IMR-90 (cell line): ENCODE measurements around the gene MIPEP. TPM values are rescaled to one million over a fixed set of nuclear protein-coding genes. Genes with fewer than 3 reads are reported as not detected.

Experiments
- ATAC-seq: fragments of 200-7000 bp; cut with Tn5 transposase; 2 replicates; pipeline ENCODE4 v1.9.1; 2020; ENCODE audit warnings: low read depth, mild to moderate bottlenecking, moderate library complexity
- BruUV-seq: library from RNA; stranded (reverse); fragments of 400-500 nt; replicated peaks from 2 replicates; lab custom pipeline; 2021; lab: Mats Ljungman, UMichigan
- CTCF ChIA-PET: fragments of 300-600 bp; formaldehyde crosslinking; extraction: SDS; loops from one replicate; lab custom pipeline; 2021; ENCODE audit warnings: antibody characterized with exemption; lab: Yijun Ruan, JAX
- POLR2A ChIA-PET: fragments of 300-600 bp; sonication (Branson Sonifier 250); formaldehyde crosslinking; loops from one replicate; lab custom pipeline; 2022; ENCODE audit warnings: antibody characterized with exemption; ENCODE audit not compliant: unreplicated experiment; lab: Charles Lee
- DNase-seq: peaks from one replicate; pipeline ENCODE4 v3.0.0; 2013
- H2AFZ ChIP-seq: replicated peaks from 2 replicates; pipeline ENCODE3; 2013; ENCODE audit warnings: low read length, mild to moderate bottlenecking; ENCODE audit not compliant: poor library complexity
- H2AK5ac ChIP-seq: 2 replicates; pipeline ENCODE4 v1.6.1; 2013; ENCODE audit warnings: low read depth, low read length, inconsistent platforms
- H2AK9ac ChIP-seq: replicated peaks from 2 replicates; pipeline ENCODE3; 2013; ENCODE audit warnings: mild to moderate bottlenecking, low read depth, low read length, moderate library complexity; ENCODE audit not compliant: poor library complexity
- H2BK120ac ChIP-seq: 2 replicates; pipeline ENCODE4 v1.6.1; 2013; ENCODE audit warnings: low read depth, low read length, inconsistent platforms
- H2BK15ac ChIP-seq: 3 replicates; pipeline ENCODE4 v1.6.1; 2013; ENCODE audit warnings: low read depth, low read length, inconsistent platforms
- H2BK20ac ChIP-seq: 2 replicates; pipeline ENCODE4 v1.6.1; 2013; ENCODE audit warnings: low read depth, mild to moderate bottlenecking, inconsistent platforms, low read length, moderate library complexity
- H2BK5ac ChIP-seq: 2 replicates; pipeline ENCODE4 v1.6.1; 2013; ENCODE audit warnings: mild to moderate bottlenecking, low read depth, low read length, inconsistent platforms; ENCODE audit not compliant: poor library complexity, severe bottlenecking
- H3K14ac ChIP-seq: replicated peaks from 2 replicates; pipeline ENCODE4 v1.6.1; 2013; ENCODE audit warnings: low read depth, low read length, inconsistent platforms
- H3K18ac ChIP-seq: 2 replicates; pipeline ENCODE4 v1.6.1; 2013; ENCODE audit warnings: low read depth, low read length, control low read depth
- H3K23ac ChIP-seq: 2 replicates; pipeline ENCODE4 v1.6.1; 2013; ENCODE audit warnings: low read depth, low read length, inconsistent platforms
- H3K27ac ChIP-seq: 2 replicates; pipeline ENCODE4 v1.5.1; 2013; ENCODE audit warnings: mild to moderate bottlenecking, control low read depth, low read length; ENCODE audit not compliant: insufficient read depth
- H3K27me3 ChIP-seq: 2 replicates; pipeline ENCODE4 v1.6.1; 2013; ENCODE audit warnings: low read length; ENCODE audit not compliant: control insufficient read depth, insufficient read depth
- H3K36me3 ChIP-seq: 2 replicates; pipeline ENCODE4 v1.6.1; 2013; ENCODE audit warnings: low read length, mixed read lengths; ENCODE audit not compliant: control insufficient read depth, insufficient read depth
- H3K4ac ChIP-seq: 2 replicates; pipeline ENCODE4 v1.6.1; 2013; ENCODE audit warnings: low read depth, low read length, inconsistent platforms
- H3K4me1 ChIP-seq: 2 replicates; pipeline ENCODE4 v1.6.1; 2013; ENCODE audit warnings: low read length, mixed read lengths; ENCODE audit not compliant: control insufficient read depth, insufficient read depth
- H3K4me2 ChIP-seq: 2 replicates; pipeline ENCODE4 v1.6.1; 2013; ENCODE audit warnings: low read depth, mild to moderate bottlenecking, control low read depth, low read length, moderate library complexity
- H3K4me3 ChIP-seq: 2 replicates; pipeline ENCODE4 v1.5.1; 2013; ENCODE audit warnings: low read depth, mild to moderate bottlenecking, control low read depth, low read length, moderate library complexity; ENCODE audit not compliant: insufficient read depth
- H3K56ac ChIP-seq: 2 replicates; pipeline ENCODE4 v1.6.1; 2013; ENCODE audit warnings: low read length, inconsistent platforms; ENCODE audit not compliant: insufficient read depth; ENCODE audit errors: extremely low read depth
- H3K79me1 ChIP-seq, 2 experiments: 2 replicates each; pipeline ENCODE4 v1.6.1; 2013; ENCODE audit warnings: low read length in 2 of 2, inconsistent platforms in 1 of 2, low read depth in 1 of 2
- H3K9ac ChIP-seq: 2 replicates; pipeline ENCODE4 v1.6.1; 2013; ENCODE audit warnings: low read depth, low read length, control low read depth
- H3K9me1 ChIP-seq: 2 replicates; pipeline ENCODE4 v1.6.1; 2013; ENCODE audit warnings: low read length, inconsistent platforms; ENCODE audit not compliant: insufficient read depth
- H3K9me3 ChIP-seq: 2 replicates; pipeline ENCODE4 v1.6.1; 2013; ENCODE audit warnings: low read length; ENCODE audit not compliant: control insufficient read depth, insufficient read depth
- H4K20me1 ChIP-seq: 2 replicates; pipeline ENCODE4 v1.6.1; 2013; ENCODE audit warnings: low read length, inconsistent platforms; ENCODE audit not compliant: insufficient read depth
- H4K5ac ChIP-seq: 2 replicates; pipeline ENCODE4 v1.6.1; 2013; ENCODE audit warnings: mild to moderate bottlenecking, low read depth, low read length, control low read depth
- H4K8ac ChIP-seq, 2 experiments: 2 replicates each; pipeline ENCODE4 v1.6.1; 2013; ENCODE audit warnings: low read depth in 2 of 2, low read length in 2 of 2, control low read depth in 1 of 2, inconsistent platforms in 1 of 2
- H4K91ac ChIP-seq: 2 replicates; pipeline ENCODE4 v1.6.1; 2013; ENCODE audit warnings: low read depth, low read length, inconsistent platforms; ENCODE audit not compliant: insufficient read depth
- RAD21 ChIP-seq: IDR thresholded peaks from 2 replicates; pipeline ENCODE4 v1.6.1; 2012; ENCODE audit warnings: low read length, improper control_type of control experiment
- WGBS, 2 experiments: methylation state at CpG; one replicate each; pipeline versions ENCODE4 v1.1.5 to v1.1.7; 2013; ENCODE audit warnings: missing lambda C conversion rate in 2 of 2; ENCODE audit not compliant: insufficient read length in 1 of 2; ENCODE audit errors: extremely low coverage in 2 of 2; 5-methylcytosine and 5-hydroxymethylcytosine counted together
- dilution Hi-C: fragments of 300-500 bp; cut with HindIII; formaldehyde crosslinking; loops from one replicate; pipeline ENCODE4 v1.14.3; 2018; ENCODE audit warnings: low sequenced_read_pairs; ENCODE audit not compliant: unreplicated experiment
- in situ Hi-C: fragments of 300-500 bp; cut with MboI; formaldehyde crosslinking; loops from 3 replicates; pipeline ENCODE4 v1.14.3; 2019; ENCODE audit warnings: low sequenced_read_pairs, inconsistent platforms, mixed read lengths
- intact Hi-C: fragments of 100-400 bp; cut with micrococcal nuclease; formaldehyde crosslinking; loops from 2 replicates; pipeline ENCODE4 v1.10.0; 2022
- polyA plus RNA-seq, 3 experiments: library from polyadenylated mRNA; depleted of rRNA; stranded (reverse); fragments of >200 nt; gene quantifications; 2 replicates each; pipeline ENCODE4 v1.2.3, GENCODE V29; 2012; ENCODE audit warnings: low replicate concordance in 1 of 3
- total RNA-seq: library from RNA; depleted of rRNA; stranded (reverse); fragments of >200 nt; gene quantifications from 2 replicates; pipeline ENCODE4 v1.2.3, GENCODE V29; 2012

Gene MIPEP
- total and polyA plus RNA-seq, 2 of the 4 experiments (the other 2 are of a cell fraction), result 15.0 to 21.5 TPM

GRCh38 chr13:23692816-23693215, 196.4 kb downstream of the MIPEP start:
- DNase-seq (no peak), ATAC-seq (peak; percentile 27; the same call in 1 of the 2 replicates)
- no TSS peak for BruUV-seq

More at GRCh38 chr13:23692816-23693215, 196.4 kb downstream of the MIPEP start:
- in situ Hi-C loops, result no loop called here
- Histone ChIP-seq H2BK20ac (no peak overlapping the region), H4K5ac (peak overlapping the region; percentile 96; the same call in 1 of the 2 replicates), H3K4ac (peak overlapping the region; percentile 48; the same call in 1 of the 2 replicates), H3K4me3 (no peak overlapping the region), H3K9me1 (no peaks in the 10 kb centered on the region; the same call in 1 of the 2 replicates), H3K36me3 (no peaks in the 10 kb centered on the region), H3K9ac (no peak overlapping the region), H2BK15ac (peak overlapping the region; percentile 61; the same call in 1 of the 3 replicates), H3K9me3 (no peaks in the 10 kb centered on the region), H2AK5ac (peak overlapping the region; percentile 58; the same call in 1 of the 2 replicates), H3K18ac (no peak overlapping the region; the same call in 1 of the 2 replicates), H4K91ac (no peak overlapping the region), H3K56ac (no peak overlapping the region), H3K4me1 (peaks cover 13% of the 10 kb centered on the region), H2AFZ (no peak overlapping the region), H3K23ac (no peak overlapping the region), H3K27ac (peak overlapping the region; percentile 75; the same call in 1 of the 2 replicates), H3K4me2 (no peak overlapping the region), H2AK9ac (no peak overlapping the region), H3K79me1 (no peaks in the 10 kb centered on the region), H3K27me3 (no peaks in the 10 kb centered on the region), H2BK5ac (no peak overlapping the region), H4K20me1 (no peaks in the 10 kb centered on the region), H3K14ac (no peak overlapping the region; the same call in 1 of the 2 replicates), H2BK120ac (peak overlapping the region; percentile 55; the same call in 1 of the 2 replicates), H4K8ac (no peak overlapping the region)
- ChIA-PET POLR2A (no interaction called here), CTCF (interaction anchor here (0.7 kb wide), 1 partner anchor 31 kb away, joined by 5 read pairs; no protein-coding TSS in a partner anchor)
- intact Hi-C loops, result no loop called here
- dilution Hi-C loops, result no loop called here
- no CpG with 5 or more reads among the region's 3 CpGs for WGBS, 2 experiments
- TF ChIP-seq RAD21, result no peak
